GM12872 (cell line): ENCODE measurements around the gene NEMF.
A peak's percentile ranks its signal among the peaks of the same experiment; 100 is the strongest.

Experiments
- CTCF ChIP-seq: IDR thresholded peaks from 3 replicates; pipeline ENCODE4 v1.5.1; 2011; ENCODE audit warnings: low read depth, mild to moderate bottlenecking, low read length, moderate library complexity; ENCODE audit not compliant: insufficient read depth

Gene NEMF

GRCh38 chr14:49778421-49778820 lies 74.2 kb downstream of the NEMF start:
- no peak for TF ChIP-seq CTCF

GRCh38 chr14:49774106-49774505 lies 78.5 kb downstream of the NEMF start:
- TF ChIP-seq CTCF = no peak

- no peak for TF ChIP-seq CTCF
Observed at GRCh38 chr14:49770212-49770817, 82.3 kb downstream of the NEMF start.

GRCh38 chr14:49769581-49770211 lies 82.9 kb downstream of the NEMF start:
- TF ChIP-seq CTCF = no peak

- TF ChIP-seq CTCF = no peak
Observed at GRCh38 chr14:49769171-49769570, 83.4 kb downstream of the NEMF start.

GRCh38 chr14:49768301-49769121 lies 84.1 kb downstream of the NEMF start:
- TF ChIP-seq CTCF = no peak

GRCh38 chr14:49767571-49768300 lies 84.9 kb downstream of the NEMF start, which contains the start of gene KLHDC2:
KLHDC2 (plus strand) TSS chr14:49768153; CDS start chr14:49768469, 316 bp downstream.
- 0 out of 3 replicates have a peak, but pooled peaks have one; percentile 3 for TF ChIP-seq CTCF
